ENCODE data around the gene MATCAP1. TPM values are rescaled to one million over a fixed set of nuclear protein-coding genes. Genes with fewer than 3 reads are reported as not detected.

MATCAP1 gene
- polyA plus RNA-seq, 1 of the 3 experiments (the other 2 are of a cell fraction) = 68.5 TPM

DNA sequence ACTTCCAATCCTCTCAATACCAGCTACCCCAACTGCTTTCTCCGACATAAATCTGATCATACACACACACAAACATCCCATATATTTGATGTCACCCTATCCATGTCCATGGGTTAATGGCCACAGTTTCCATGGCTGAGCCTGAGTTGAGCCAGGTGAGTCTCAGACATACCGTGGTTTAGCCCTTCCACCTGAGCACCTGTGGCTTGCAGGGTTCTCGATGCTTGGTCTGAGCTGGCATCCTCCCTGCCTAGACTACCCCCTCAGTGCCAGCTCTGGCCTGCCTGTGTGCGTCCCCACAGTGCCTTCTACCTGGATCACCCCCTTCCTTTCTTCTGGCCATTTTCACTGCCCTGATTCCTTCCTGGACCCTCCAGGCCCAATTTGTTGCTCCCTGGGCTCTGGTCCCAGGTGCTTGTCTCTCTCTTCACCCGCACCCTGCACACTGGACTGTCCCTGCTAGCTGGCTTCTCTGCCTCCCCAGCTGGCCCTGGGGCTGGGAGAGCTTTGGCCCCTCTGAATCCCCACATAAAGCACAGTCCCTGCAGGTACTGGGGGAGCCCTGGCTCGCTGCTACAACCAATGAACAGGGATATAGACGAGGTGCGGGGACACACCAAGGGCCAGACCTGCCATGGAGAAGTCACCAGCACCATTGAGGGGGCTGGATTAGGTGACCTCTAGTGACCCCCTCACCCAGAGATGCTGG, 22.5 kb upstream of the MATCAP1 start (continued):
- no peak for TF ChIP-seq PBX3 (IDR thresholded peaks at IDR 0.05)
- no peak for TF ChIP-seq SIN3A (IDR thresholded peaks at IDR 0.05; ENCODE audit: borderline replicate concordance, low read depth, low read length)
- TF ChIP-seq RFX5 (IDR thresholded peaks at IDR 0.05; ENCODE audit: low read length) = no peak
- TF ChIP-seq TEAD4 (IDR thresholded peaks at IDR 0.05; ENCODE audit: borderline replicate concordance, insufficient read depth) = no peak
- TF ChIP-seq, protein P1, sequence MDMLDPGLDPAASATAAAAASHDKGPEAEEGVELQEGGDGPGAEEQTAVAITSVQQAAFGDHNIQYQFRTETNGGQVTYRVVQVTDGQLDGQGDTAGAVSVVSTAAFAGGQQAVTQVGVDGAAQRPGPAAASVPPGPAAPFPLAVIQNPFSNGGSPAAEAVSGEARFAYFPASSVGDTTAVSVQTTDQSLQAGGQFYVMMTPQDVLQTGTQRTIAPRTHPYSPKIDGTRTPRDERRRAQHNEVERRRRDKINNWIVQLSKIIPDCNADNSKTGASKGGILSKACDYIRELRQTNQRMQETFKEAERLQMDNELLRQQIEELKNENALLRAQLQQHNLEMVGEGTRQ (IDR thresholded peaks at IDR 0.05; ENCODE audit: borderline replicate concordance, low read depth, low read length) = no peak
- TF ChIP-seq SMC3 (IDR thresholded peaks at IDR 0.05; ENCODE audit: low read depth, low read length) = no peak
- TF ChIP-seq TCF12 (IDR thresholded peaks at IDR 0.05) = no peak

GRCh38 chr16:67204076-67204475, 20.3 kb upstream of the MATCAP1 start:
- WGBS (ENCODE audit: low lambda C conversion rate) = 100% methylated on average over 3 of the region's 4 CpGs
- H3F3A ChIP-seq (replicated peaks; ENCODE audit: insufficient read depth) = peaks cover 4% of the 10 kb centered on the region
- H3K9me3 ChIP-seq = no peaks in the 10 kb centered on the region
- peaks cover 0 to 40% of the 10 kb centered on the region in 2 experiments for H3K36me3 ChIP-seq (replicated peaks in 1 of 2; ENCODE audit: control insufficient read depth in 1 of 2, insufficient read depth in 2 of 2, low read length in 1 of 2)
- no peaks in the 10 kb centered on the region for H3K27me3 ChIP-seq (ENCODE audit: insufficient read depth)
- POLR2A ChIA-PET = no interaction called here
- no peak overlapping the region for H3K9ac ChIP-seq
- no peaks in the 10 kb centered on the region for H3K9me2 ChIP-seq
- no peak for DNase-seq
- TF ChIP-seq GABPA (IDR thresholded peaks at IDR 0.05; ENCODE audit: low read depth) (no peak), TEAD4 (IDR thresholded peaks at IDR 0.05; ENCODE audit: borderline replicate concordance, insufficient read depth) (no peak), NFIC (IDR thresholded peaks at IDR 0.05; ENCODE audit: borderline replicate concordance) (no peak), POLR2AphosphoS5 (IDR thresholded peaks at IDR 0.05; ENCODE audit: low read depth, low read length) (0 out of 2 replicates have a peak, but pooled peaks have one; percentile 10)
- no peak overlapping the region for H2AFZ ChIP-seq (ENCODE audit: low read depth)
- peaks cover 8 to 11% of the 10 kb centered on the region in 2 experiments; a peak in 2 of 4 replicates for H3K4me1 ChIP-seq (ENCODE audit: control insufficient read depth in 1 of 2, insufficient read depth in 2 of 2, low read depth in 1 of 2, low read length in 1 of 2)
- no peak overlapping the region for H3K27ac ChIP-seq (ENCODE audit: low read depth in 2 of 2, low read length in 1 of 2)
- no peaks in the 10 kb centered on the region for H3K79me2 ChIP-seq (ENCODE audit: insufficient read depth)
- H4K20me1 ChIP-seq (ENCODE audit: insufficient read depth) = no peaks in the 10 kb centered on the region
- no peak overlapping the region for H3K4me2 ChIP-seq
- CTCF ChIA-PET = no interaction called here
- H3K4me3 ChIP-seq (ENCODE audit: low read depth in 2 of 2, low read length in 1 of 2) = no peak overlapping the region

- Histone ChIP-seq H3K79me2 (ENCODE audit: insufficient read depth) (no peaks in the 10 kb centered on the region), H2AFZ (ENCODE audit: low read depth) (no peak overlapping the region), H3K9me2 (no peaks in the 10 kb centered on the region), H3K4me1 (ENCODE audit: control insufficient read depth in 1 of 2, insufficient read depth in 2 of 2, low read depth in 1 of 2, low read length in 1 of 2) (peaks cover 6 to 11% of the 10 kb centered on the region in 2 experiments; a peak in 2 of 4 replicates), H3K27ac (ENCODE audit: low read depth in 2 of 2, low read length in 1 of 2) (no peak overlapping the region), H3F3A (replicated peaks; ENCODE audit: insufficient read depth) (peaks cover 6% of the 10 kb centered on the region), H3K4me2 (no peak overlapping the region), H3K27me3 (ENCODE audit: insufficient read depth) (no peaks in the 10 kb centered on the region), H3K9me3 (no peaks in the 10 kb centered on the region), H3K4me3 (ENCODE audit: low read depth in 2 of 2, low read length in 1 of 2) (no peak overlapping the region), H4K20me1 (ENCODE audit: insufficient read depth) (no peaks in the 10 kb centered on the region), H3K9ac (no peak overlapping the region), H3K36me3 (replicated peaks in 1 of 2; ENCODE audit: control insufficient read depth in 1 of 2, insufficient read depth in 2 of 2, low read length in 1 of 2) (peaks cover 6 to 49% of the 10 kb centered on the region in 2 experiments)
- ChIA-PET CTCF (interaction anchor here (1.0 to 1.2 kb wide), 2 partner anchors 14 to 48 kb away, joined by 3 read pairs; no protein-coding TSS in a partner anchor), POLR2A (interaction anchor here (0.5 to 1.0 kb wide), 3 partner anchors 9 to 257 kb away, joined by 3 to 4 read pairs (median 3); no protein-coding TSS in a partner anchor)
- DNase-seq = no peak
- WGBS (ENCODE audit: low lambda C conversion rate) = 89% methylated on average over 10 of the region's 23 CpGs
- no peak for TF ChIP-seq ZBTB33 (IDR thresholded peaks at IDR 0.05; ENCODE audit: borderline replicate concordance, low read depth)
- TF ChIP-seq MXI1 (IDR thresholded peaks at IDR 0.05; ENCODE audit: low read depth, low read length) = no peak
- TF ChIP-seq TAF1 (IDR thresholded peaks at IDR 0.05; ENCODE audit: borderline replicate concordance, low read depth, low read length) = no peak
- no peak for TF ChIP-seq GATA2 (CRISPR knock-in tag; IDR thresholded peaks at IDR 0.05)
- no peak for TF ChIP-seq RFX5 (IDR thresholded peaks at IDR 0.05; ENCODE audit: low read length)
- no peak for TF ChIP-seq NFIC (IDR thresholded peaks at IDR 0.05; ENCODE audit: borderline replicate concordance)
- no peak for TF ChIP-seq RXRA (IDR thresholded peaks at IDR 0.05; ENCODE audit: borderline replicate concordance, low read depth)
- TF ChIP-seq, protein P1 (IDR thresholded peaks at IDR 0.05; ENCODE audit: borderline replicate concordance, low read depth, low read length) = no peak
- TF ChIP-seq, protein P2, sequence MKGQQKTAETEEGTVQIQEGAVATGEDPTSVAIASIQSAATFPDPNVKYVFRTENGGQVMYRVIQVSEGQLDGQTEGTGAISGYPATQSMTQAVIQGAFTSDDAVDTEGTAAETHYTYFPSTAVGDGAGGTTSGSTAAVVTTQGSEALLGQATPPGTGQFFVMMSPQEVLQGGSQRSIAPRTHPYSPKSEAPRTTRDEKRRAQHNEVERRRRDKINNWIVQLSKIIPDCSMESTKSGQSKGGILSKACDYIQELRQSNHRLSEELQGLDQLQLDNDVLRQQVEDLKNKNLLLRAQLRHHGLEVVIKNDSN (IDR thresholded peaks at IDR 0.05; ENCODE audit: borderline replicate concordance, low read depth) = no peak
- TF ChIP-seq TEAD4 (IDR thresholded peaks at IDR 0.05; ENCODE audit: borderline replicate concordance, insufficient read depth) = no peak
- no peak for TF ChIP-seq NRF1 (IDR thresholded peaks at IDR 0.05; ENCODE audit: low read depth, low read length)
- no peak for TF ChIP-seq EZH2phosphoT487 (IDR thresholded peaks at IDR 0.05; ENCODE audit: borderline replicate concordance, low read depth)
Observed at GRCh38 chr16:67202956-67203493, 19.3 kb upstream of the MATCAP1 start.

All from SK-N-SH (cell line).